ENCODE results near the gene ST3GAL5.

Gene ST3GAL5

DNA sequence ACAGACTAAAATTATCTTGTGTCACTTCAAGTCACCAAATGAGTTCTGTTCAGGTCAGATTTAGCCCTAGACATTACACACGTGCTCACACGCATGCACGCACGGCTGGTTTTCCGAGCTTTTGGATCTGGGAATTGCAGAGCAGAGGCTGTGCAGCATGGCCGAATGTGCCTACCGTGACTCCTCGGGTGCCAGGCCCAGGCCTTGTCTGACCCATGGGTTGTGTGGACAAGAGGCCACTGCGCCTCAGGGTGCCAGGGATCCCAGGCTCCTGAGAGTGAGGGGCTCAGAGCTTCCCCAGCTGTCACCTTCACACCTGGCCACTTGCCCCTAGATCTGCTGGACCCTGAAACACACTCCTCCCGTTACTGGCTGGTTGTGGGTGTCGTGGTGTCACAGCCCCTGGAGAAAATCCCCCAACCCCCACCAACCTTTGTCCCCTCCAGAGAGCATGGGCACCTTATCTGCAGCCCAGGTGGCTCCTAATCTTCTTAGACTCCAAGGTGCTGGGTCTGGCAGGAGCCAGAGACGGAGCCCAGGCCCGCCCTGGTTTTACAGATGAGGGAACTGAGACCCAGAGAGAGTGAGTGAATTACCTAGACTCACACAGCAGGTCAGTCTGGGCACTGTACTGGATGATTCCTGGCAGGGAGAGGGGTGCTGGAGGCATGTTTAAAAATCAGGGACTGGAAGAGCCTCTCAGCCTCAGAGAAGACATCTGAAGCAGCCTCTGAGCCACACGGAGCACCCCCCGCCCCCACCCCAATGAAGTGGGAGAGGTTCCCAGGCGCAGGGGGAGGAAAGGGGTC, 78.2 kb downstream of the ST3GAL5 start:
- H3K36me3 ChIP-seq, result no peaks in the 10 kb centered on the region
- H3K9ac ChIP-seq, result no peak overlapping the region
- H3K4me1 ChIP-seq, result peaks cover 0 to 17% (median 5%) of the 10 kb centered on the region in 10 experiments; a peak in 8 of 20 replicates
- TF ChIP-seq Cebpa-rat (IDR thresholded peaks at IDR 0.05), result no peak
- peak overlapping the region in 3 of 11 experiments; percentile 3 to 11 (median 9); a peak in 2 of 22 replicates for H3K4me2 ChIP-seq
- no peaks in the 10 kb centered on the region; a peak in 1 of 22 replicates for H4K20me1 ChIP-seq
- no peak overlapping the region for H3K27ac ChIP-seq
- H3K27me3 ChIP-seq, result peaks cover 9 to 27% (median 21%) of the 10 kb centered on the region in 11 experiments; a peak in 21 of 22 replicates
- no peak overlapping the region for H3K4me3 ChIP-seq
- H3K9me3 ChIP-seq (replicated peaks in 1 of 11), result peaks cover 0 to 5% (median 0%) of the 10 kb centered on the region in 11 experiments; a peak in 2 of 22 replicates

DNA sequence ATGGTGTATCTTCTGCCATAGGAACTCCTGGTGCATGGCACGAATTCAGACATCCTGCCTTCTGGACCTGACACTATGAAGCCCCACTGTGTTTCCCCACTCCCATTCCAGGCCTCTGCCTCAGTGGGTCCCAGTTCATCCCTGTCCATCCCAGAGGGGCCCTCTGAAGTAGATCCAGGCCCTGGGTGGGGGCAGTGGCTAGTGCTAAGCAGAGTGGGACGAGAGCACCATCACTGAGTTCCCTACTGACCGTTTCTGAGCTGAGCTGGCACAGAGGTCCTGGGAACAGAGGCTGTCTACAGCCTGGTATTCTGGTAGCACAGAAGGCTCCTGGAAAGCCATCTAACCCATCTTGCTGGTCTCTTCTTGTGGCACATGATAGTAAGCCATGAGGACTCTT, 81.0 kb downstream of the ST3GAL5 start:
- Histone ChIP-seq H3K9ac (no peak overlapping the region), H3K27ac (no peak overlapping the region), H4K20me1 (no peaks in the 10 kb centered on the region; a peak in 1 of 22 replicates), H3K4me3 (no peak overlapping the region), H3K4me2 (no peak overlapping the region), H3K9me3 (replicated peaks in 1 of 11) (peaks cover 0 to 5% (median 0%) of the 10 kb centered on the region in 11 experiments; a peak in 2 of 22 replicates), H3K4me1 (peaks cover 8 to 28% (median 15%) of the 10 kb centered on the region in 10 experiments; a peak in 17 of 20 replicates), H3K36me3 (no peaks in the 10 kb centered on the region), H3K27me3 (peaks cover 9 to 27% (median 21%) of the 10 kb centered on the region in 11 experiments; a peak in 21 of 22 replicates)
- TF ChIP-seq Cebpa-rat (IDR thresholded peaks at IDR 0.05), result no peak

DNA sequence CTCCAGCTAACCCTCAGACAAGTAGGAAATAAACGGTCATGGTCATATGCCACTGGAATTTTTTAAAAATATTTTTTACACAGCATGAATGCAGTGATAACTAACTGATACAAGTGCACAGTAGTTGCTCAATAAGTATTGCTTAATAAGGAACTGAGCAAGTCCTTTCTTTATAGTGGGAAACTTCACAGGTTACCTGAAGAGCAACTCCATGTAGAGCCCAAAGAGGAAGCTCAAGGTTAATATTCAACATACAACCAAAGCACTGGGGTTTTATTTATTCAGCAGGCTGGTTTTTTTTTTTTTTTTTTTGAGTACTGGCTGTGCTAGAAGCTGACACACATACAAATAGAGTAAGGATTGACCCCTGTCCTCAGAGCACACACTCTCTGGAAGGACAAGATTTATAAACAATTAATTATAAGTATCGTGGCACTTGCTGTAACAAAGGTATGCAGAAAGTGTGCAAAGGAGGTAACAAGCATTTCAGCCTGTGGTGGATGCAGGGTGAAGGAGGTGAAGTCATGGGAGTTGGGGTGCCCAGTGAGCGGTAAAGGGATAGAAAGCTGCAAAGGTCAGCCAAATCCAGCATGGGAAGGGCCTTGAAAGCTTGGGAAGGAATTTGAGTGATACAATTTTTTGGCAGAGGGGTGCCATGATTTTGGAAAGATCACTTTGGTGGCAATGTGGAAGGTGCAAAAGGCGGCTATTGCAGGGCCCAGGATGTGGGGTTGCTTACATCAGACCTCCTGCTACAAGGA, 82.3 kb downstream of the ST3GAL5 start:
- Histone ChIP-seq H3K9me3 (replicated peaks in 1 of 11) (peaks cover 0 to 10% (median 3%) of the 10 kb centered on the region in 11 experiments; a peak in 7 of 22 replicates), H3K27ac (no peak overlapping the region), H3K4me2 (no peak overlapping the region), H3K4me1 (peaks cover 8 to 23% (median 14%) of the 10 kb centered on the region in 10 experiments; a peak in 17 of 20 replicates), H3K36me3 (no peaks in the 10 kb centered on the region), H4K20me1 (no peaks in the 10 kb centered on the region; a peak in 1 of 22 replicates), H3K4me3 (no peak overlapping the region), H3K27me3 (peaks cover 2 to 18% (median 13%) of the 10 kb centered on the region in 11 experiments; a peak in 21 of 22 replicates), H3K9ac (no peak overlapping the region)
- no peak for TF ChIP-seq Cebpa-rat (IDR thresholded peaks at IDR 0.05)

DNA sequence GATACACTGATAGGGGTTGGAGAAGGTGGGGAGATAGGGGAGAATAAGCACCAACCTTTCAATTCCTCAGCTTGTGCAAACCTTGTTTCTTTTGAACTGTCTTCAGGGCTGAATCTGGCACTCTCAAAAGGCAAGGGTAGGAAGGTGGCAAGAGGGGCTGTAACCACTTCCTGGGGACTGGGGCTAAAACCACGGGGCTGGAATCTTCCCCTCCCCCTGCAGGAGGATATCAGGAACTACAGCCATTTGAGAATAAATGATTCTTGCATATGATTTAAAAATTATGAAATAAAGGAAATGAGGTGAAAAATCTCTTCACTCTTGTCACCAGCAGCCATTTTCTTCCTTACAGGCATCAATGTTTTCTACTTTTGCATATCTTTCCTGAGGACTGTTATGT, 84.2 kb downstream of the ST3GAL5 start:
- TF ChIP-seq Cebpa-rat (IDR thresholded peaks at IDR 0.05), result no peak
- peak overlapping the region in 9 of 11 experiments; percentile 0 to 37 (median 16); a peak in 9 of 22 replicates for H3K4me2 ChIP-seq
- H3K4me3 ChIP-seq, result no peak overlapping the region
- H3K4me1 ChIP-seq, result peaks cover 5 to 17% (median 9%) of the 10 kb centered on the region in 10 experiments; a peak in 17 of 20 replicates
- H4K20me1 ChIP-seq, result no peaks in the 10 kb centered on the region; a peak in 1 of 22 replicates
- H3K9me3 ChIP-seq (replicated peaks in 1 of 11), result peaks cover 4 to 17% (median 7%) of the 10 kb centered on the region in 11 experiments; a peak in 10 of 22 replicates
- 0 out of 22 replicates have a peak, but pooled peaks cover 0 to 3% (median 0%) of the 10 kb centered on the region in 11 experiments for H3K27me3 ChIP-seq
- H3K36me3 ChIP-seq, result no peaks in the 10 kb centered on the region
- H3K27ac ChIP-seq, result no peak overlapping the region
- H3K9ac ChIP-seq, result no peak overlapping the region

DNA sequence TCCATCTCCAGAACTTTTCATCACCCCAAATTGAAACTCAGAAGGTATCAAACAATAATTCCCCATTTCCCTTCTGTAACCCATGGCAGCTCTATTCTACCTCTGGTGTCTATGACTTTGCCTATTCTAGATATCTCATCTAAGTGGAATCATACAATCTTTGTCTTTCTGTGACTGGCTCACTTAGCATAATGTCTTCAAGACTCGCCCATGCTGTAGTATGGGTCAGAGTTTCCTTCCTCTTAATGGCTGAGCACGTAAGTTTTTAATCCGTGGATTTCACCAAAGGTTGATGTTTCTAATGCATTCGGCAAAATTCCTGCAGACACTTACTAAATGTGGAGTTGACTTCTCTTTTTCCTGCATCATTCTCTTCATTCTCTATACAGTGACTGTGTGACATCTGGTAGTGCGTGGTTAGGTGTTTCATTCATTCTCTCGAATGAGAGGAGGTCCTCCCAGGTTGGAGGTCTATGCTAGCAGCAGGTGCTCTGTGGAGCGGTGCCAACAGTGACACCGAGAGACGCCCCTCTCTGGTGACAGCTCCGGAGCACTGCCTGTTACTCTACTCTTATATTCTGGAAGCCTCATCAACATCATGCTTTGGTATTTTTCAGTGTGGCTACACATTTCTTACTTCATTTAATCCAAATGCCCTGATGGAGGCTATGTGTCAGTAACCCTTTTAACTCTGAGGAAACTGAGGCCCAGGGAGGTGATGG, 84.9 kb downstream of the ST3GAL5 start:
- H3K4me1 ChIP-seq, result peaks cover 5 to 17% (median 9%) of the 10 kb centered on the region in 10 experiments; a peak in 17 of 20 replicates
- H3K36me3 ChIP-seq, result no peaks in the 10 kb centered on the region
- 0 out of 22 replicates have a peak, but pooled peaks cover 0 to 2% (median 0%) of the 10 kb centered on the region in 11 experiments for H3K27me3 ChIP-seq
- peak overlapping the region in 4 of 11 experiments; percentile 6 to 27 (median 10); a peak in 5 of 22 replicates for H3K4me2 ChIP-seq
- H3K9me3 ChIP-seq (replicated peaks in 1 of 11), result peaks cover 4 to 17% (median 7%) of the 10 kb centered on the region in 11 experiments; a peak in 10 of 22 replicates
- TF ChIP-seq Cebpa-rat (IDR thresholded peaks at IDR 0.05), result no peak
- H3K9ac ChIP-seq, result no peak overlapping the region
- H4K20me1 ChIP-seq, result no peaks in the 10 kb centered on the region; a peak in 1 of 22 replicates
- no peak overlapping the region for H3K27ac ChIP-seq
- H3K4me3 ChIP-seq, result no peak overlapping the region

DNA sequence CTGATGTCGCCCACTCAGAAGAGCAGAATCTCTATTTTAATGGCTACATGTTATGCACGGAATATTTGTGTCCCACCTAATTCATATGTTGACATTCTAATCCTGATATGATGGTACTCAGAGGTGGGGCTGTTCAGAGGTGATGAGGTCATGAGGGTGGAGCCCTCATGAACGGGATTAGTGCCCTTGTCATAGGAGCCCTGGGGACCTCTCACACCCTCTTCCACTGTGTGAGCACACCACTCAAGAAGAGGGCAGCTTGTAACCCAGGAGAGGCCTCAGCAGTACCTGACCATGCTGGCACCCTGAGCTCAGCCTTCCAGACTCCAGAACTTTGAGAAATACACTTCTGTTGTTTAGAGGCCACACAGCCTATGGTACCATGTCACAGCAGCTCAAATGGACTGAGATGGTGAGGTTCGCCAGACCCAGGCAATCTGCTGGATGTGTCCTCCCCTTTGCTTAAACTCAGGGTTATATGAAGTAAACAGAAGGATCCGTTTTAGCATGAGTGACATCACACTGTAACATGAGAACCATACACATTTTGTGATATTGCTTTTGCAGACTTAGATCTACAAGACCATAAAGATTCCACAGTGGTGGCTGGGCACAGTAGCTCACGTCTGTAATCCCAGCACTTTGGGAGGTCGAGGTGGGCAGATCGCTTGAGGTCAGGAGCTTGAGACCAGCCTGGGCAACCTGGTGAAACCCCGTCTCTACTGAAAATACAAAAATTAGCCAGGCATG, 86.3 kb downstream of the ST3GAL5 start:
- TF ChIP-seq Cebpa-rat (IDR thresholded peaks at IDR 0.05), result no peak
- no peaks in the 10 kb centered on the region for H3K27me3 ChIP-seq
- H3K4me1 ChIP-seq, result peaks cover 5 to 17% (median 9%) of the 10 kb centered on the region in 10 experiments; a peak in 17 of 20 replicates
- H3K27ac ChIP-seq, result no peak overlapping the region
- no peak overlapping the region for H3K9ac ChIP-seq
- no peak overlapping the region for H3K4me2 ChIP-seq
- H3K9me3 ChIP-seq (replicated peaks in 1 of 11), result peaks cover 4 to 17% (median 7%) of the 10 kb centered on the region in 11 experiments; a peak in 10 of 22 replicates
- H4K20me1 ChIP-seq, result no peaks in the 10 kb centered on the region; a peak in 1 of 22 replicates
- H3K4me3 ChIP-seq, result no peak overlapping the region
- H3K36me3 ChIP-seq, result no peaks in the 10 kb centered on the region

DNA sequence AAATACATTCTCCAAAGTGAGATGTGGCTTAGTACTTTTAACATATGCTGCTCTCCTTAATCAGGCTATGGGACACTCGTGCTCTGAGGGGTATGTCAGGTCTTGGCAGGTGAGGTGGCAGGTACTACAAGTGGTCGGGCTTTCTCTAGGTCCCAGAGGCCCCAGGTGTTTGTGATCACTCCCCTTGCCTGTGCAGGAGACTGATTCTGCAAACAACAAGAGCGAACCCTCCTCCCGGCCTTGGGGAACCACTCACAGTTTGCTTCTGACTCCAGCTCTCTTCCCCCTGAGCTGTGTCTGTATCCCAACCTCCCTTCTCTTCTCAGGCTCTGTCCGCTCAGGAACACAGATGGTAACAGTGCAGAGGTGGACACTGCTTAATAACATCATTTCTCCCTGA, 86.9 kb downstream of the ST3GAL5 start:
- no peaks in the 10 kb centered on the region; a peak in 1 of 22 replicates for H4K20me1 ChIP-seq
- TF ChIP-seq Cebpa-rat (IDR thresholded peaks at IDR 0.05), result no peak
- H3K4me1 ChIP-seq, result peaks cover 5 to 17% (median 9%) of the 10 kb centered on the region in 10 experiments; a peak in 17 of 20 replicates
- H3K4me3 ChIP-seq, result no peak overlapping the region
- no peak overlapping the region for H3K27ac ChIP-seq
- no peak overlapping the region for H3K9ac ChIP-seq
- H3K27me3 ChIP-seq, result no peaks in the 10 kb centered on the region
- no peak overlapping the region for H3K4me2 ChIP-seq
- no peaks in the 10 kb centered on the region for H3K36me3 ChIP-seq
- peaks cover 4 to 17% (median 7%) of the 10 kb centered on the region in 11 experiments; a peak in 10 of 22 replicates for H3K9me3 ChIP-seq (replicated peaks in 1 of 11)

Measured in BLaER1 treated with 17β-estradiol and CSF1 and Interleukin-3, amounts not matched to agents 10 nM and 100 nM (cell line).